HL-60/S4 (cell line): ENCODE results near the gene GNPDA2.

Experiments used
- in situ Hi-C: fragments of 300-500 bp; cut with MboI; formaldehyde crosslinking; loops from 2 replicates; pipeline ENCODE4 v1.14.3; 2022; ENCODE audit warnings: low sequenced_read_pairs

Gene GNPDA2

DNA sequence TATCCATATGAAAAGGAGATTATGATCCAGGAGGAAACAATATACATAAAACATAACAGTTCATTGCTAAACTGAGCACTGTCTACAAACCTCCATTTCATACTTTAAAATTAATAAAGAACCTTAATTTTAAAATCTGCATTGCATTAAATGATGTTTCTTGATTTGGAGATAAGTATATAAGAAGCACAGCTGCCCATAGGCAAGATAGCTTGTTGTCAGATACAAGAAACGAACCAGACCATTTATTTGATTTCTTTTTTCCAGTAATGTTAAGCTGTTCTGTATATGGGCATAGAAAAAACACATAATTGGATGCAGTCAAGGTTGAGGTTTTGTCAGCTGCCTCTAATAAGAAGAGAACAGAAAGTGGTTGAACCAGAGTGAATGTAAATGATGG lies 41.7 kb downstream of the GNPDA2 start:
- in situ Hi-C loops = no loop called here

DNA sequence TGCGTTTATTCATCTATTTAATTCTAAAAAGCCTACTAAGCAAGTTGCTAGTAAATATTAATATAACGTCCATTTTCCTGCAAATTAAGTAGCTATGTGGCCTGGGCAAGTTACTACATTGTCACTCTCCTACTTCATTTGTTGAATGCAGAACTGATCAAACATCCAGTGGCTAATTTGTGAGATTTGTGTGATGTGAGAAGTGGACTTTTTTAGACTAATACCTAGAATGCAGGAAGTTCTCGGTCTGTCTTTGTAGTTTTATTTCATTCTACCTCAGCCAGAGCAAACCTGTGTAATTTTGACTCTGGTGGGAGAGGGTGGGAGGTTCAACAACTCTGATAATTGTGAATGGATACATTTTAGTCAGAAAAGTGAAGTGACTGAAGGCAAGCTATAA lies 47.3 kb downstream of the GNPDA2 start:
- in situ Hi-C loops = no loop called here

DNA sequence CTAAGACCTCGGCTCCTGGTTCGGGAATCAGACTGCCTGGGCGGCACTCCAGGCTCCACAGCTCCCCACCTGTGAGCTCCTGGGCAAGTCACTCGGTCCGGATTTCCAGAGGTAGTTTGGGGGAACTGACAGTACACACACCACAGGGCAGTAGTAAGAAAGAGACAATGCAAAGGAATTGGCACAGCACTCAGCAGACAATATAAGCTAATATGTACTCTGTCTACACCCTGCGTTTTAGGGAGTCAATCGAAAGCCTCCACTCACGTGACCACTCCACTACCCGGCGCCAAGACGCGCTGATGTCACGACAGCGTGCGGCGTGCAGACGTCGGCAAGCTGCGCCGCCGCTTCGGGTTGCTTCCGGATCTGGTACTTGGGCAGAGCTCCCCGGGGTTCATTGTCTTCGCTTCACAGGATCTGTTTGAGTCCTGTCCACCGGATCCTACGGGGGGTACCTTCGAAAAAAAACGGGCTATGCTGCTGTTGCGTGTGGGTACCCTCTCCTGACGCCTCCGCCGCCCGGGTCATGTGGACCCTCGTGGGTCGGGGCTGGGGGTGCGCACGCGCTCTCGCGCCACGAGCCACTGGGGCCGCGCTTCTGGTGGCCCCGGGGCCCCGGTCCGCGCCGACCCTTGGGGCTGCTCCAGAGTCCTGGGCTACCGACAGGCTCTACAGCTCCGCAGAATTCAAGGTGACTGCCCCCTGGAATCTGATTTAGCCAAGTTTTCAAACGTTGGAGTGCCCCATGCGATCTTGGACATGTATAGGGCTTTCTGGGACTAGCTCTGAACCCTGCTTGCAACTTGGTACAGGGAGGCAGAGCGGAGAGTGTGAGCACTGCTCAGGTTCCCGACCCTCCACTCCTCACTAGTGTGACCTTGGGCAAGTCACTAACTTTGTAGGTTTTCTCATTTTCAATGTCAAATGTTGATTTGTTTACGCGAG lies 48.0 kb downstream of the GNPDA2 start, which contains the start of gene GUF1:
Gene GUF1 (plus strand): TSS at position 327 of the 948 bp plus-strand sequence. CDS start 203 bp downstream, at position 530.
- in situ Hi-C loops = no loop called here

DNA sequence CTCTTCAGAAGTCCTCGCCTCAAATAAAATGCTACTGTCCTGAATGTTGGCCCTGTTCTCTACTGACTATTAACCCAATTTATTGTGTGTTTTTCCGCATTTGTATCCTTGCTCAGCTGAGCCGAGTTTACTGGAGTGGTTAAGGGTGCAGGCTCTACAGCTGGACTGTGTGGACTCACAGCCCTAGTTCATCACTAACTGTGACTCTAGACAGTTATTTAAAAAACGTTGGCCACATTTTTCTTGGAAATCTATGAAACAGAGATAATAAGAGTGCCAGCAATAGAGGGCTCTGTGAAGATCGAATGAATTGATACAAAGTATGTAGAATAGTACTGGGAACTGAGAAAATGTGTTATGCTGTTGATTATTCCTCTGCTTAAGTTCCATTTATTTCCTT lies 51.0 kb downstream of the GNPDA2 start:
- in situ Hi-C loops = no loop called here

DNA sequence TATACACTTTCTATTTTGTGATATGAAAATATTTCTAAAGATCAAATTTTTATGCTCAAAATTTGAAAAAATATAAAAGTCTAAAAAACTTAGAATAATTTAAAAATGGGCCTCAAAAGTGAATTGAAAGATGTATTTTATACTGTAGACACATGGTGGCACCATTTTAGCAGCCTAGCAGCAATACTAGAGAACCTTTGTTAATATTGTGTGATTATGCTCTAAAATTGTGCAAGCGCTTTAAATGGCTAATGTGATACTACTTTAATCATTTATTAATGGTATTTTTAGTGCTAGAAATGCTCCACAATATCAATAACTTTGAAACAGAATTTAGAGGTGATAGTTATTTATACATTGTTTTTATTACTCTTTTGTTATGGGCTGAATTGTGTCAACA lies 51.9 kb downstream of the GNPDA2 start:
- in situ Hi-C loops = no loop called here

DNA sequence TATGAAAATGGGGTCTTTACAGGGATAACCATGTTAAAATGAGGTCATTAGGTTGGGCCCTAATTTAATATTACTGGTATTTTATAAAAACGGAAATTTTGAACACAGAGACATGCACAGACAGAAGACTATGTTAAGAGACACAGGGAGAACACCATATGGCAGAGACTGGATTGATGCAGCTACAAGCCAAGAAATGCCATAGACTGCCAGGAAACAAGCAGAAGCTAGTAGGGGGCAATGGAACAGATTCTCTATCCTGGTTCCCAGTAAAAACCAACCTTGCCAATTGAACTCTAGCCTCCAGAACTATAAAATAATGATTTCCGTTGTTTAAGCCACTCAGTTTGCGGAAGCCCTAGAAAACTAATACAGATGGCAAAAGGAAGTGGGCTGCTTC lies 54.7 kb downstream of the GNPDA2 start:
- in situ Hi-C loops = no loop called here

DNA sequence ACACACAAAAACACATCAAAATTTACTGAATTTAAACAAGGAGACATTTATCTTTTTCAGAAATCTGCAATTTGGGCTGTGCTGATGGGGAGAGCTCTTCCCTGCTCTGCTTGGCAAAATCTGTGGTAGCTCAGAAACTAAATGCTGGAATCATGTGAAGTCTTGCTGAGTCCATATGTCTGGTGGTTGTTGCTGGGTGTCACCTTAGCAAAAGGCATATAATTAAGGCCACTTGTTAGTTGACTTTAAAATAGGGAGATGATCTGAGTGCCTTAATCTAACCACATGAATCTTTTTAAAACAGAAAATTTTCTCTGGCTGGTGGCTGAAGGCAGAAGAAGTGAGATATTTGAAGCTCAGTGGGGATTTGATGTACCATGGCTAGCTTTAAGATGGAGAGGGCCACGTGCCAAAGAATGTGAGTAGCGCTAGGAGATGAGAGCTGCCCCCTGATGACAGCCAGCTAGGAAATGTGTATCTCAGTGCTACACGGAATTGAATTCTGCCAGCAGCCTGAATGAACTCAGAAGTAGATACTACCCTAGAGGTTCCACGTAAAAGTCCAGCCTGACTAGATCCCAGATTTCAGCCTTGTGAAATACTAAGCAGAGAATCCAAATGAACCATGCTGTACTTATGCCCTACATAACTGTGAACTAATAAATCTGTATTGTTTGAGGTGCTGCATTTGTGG lies 55.7 kb downstream of the GNPDA2 start:
- in situ Hi-C loops = no loop called here

DNA sequence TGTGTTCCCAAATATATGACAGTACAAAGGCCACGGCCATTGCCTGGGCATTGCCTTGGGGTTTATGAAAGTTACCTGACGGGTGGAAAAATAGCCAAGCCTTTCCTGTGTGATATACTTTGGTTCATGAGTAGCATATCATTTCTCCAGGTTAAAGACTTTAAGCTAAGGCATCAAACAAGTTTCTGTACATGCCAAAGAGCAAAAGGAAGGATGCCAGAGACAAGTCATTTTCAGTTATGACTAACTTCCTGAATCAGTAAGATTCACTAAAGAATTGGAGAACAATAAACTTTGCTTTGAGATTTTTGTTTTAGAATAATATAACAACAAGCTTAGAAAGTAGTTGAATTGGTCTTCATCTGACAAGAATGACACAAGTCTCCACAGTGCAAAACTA lies 57.8 kb downstream of the GNPDA2 start:
- in situ Hi-C loops = no loop called here

DNA sequence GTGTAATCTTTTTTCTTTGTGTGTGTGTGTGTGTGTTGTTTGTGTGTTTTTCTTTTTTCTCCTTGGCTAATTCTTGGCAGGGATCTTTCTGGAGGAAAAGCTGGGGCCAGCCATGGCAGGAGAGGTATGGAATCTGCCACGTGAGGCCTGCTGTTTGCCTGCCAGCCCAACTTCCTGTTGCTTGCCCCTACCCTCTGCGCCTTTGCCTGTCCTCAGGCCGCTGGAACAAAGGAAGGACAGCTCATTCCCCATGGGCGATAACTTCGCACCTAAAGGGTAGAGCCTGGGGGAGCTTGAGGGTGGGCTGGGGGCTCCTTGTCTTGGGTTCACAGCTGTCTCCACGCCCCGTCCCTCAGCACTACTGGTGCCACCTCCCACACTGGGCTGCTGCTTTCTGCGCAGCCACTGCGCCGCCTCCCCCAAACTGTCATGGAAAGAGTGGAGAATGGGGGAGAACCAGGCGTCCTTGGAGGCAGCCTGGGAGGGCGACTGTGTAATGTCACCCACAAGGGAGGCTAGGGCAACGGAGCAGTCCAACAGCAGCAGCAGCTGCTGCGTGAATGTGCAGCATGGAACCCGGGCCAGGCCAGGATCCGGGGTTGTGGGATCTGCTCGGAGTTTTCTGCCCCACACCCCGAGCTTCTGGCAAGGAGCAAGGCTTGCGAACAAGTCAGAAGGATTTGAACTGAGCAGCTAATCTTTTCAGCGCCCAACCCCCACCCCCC lies 62.7 kb downstream of the GNPDA2 start:
- in situ Hi-C loops = no loop called here

DNA sequence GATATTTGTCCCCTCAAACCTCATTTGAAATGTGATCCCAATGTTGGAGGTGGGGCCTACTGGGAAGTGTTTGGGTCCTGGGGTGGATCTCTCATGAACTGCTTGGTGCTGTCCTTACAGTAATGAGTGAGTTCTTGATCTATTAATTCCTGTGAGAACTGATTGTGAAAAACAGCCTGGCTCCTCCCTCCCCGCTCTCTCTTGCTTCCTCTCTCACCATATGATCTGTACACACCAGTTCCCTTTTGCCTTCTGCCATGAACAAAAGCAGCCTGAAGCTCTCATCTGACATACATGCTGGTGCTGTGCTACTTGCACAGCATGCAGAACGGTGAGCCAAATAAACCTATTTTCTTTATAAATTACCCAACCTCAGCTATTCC lies 63.7 kb downstream of the GNPDA2 start:
- in situ Hi-C loops = no loop called here

DNA sequence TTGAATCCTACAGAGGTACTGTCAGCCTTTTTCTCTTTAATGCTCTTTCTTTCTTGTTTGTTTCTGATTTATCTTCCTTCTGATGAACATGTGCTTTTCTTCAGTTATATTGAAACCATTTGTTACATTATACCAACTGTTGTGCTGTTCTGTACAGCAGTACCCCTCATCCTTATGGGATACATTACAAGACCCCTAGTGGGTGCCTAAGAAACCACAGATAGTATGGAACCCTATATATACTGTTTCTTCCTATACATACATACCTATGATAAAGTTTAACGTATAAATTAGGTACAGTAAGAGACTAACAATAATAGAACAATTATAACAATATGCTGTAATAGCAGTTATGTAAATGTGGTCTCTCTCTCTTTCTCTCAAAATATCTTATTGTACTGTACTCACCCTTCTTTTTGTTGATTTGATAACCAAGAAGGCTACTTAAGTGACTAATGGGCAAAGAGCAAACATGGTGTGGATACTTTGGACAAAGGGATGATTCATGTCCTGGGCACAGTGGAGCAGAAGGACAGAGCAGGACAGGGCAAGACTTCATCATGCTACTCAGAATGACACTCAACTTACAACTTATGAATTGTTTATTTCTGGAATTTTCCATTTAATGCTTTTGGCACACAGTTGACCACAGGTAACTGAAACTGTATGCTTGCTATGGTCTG lies 64.3 kb downstream of the GNPDA2 start:
- in situ Hi-C loops = no loop called here

DNA sequence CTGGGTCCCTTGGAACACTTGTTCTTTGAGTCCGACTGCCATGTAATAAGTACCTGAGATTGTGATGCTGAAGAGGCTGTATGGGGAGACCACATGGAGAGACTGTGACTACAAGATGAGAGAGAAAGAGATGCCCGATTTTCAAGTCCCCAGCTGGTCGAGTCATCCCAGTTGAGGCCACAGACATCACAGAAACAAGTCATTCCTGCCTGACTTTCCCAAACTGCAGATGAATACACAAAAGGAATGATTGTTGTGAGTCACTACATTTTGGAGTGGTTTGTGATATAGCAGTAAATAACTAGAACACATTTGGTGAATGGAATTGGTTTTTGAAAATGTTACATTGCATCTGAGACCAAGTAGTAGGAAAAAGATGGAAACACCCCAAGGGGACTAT lies 66.0 kb downstream of the GNPDA2 start:
- in situ Hi-C loops = no loop called here

DNA sequence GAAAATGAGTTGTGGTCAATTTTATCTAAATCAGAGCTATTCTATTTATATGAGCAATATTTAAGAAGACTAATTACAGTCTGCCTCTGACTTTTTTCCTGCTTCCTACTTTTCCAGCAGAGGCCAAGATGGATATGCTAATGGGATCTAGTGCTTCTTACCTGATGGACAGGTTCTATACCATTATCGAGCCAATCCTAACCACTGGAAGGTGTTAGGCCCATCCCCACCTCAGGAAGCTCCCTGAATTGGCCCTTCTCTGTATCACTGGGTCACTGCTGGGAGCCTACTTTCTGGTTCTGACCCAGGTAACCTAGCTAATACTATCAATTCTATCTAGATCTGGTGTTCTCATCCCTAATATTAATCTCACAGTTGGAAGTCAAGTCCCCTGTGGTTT lies 74.4 kb downstream of the GNPDA2 start:
- in situ Hi-C loops = no loop called here
